ENCODE results near the gene KSR2. TPM values are rescaled to one million over a fixed set of nuclear protein-coding genes. Genes with fewer than 3 reads are reported as not detected.

KSR2 gene
- total and polyA plus RNA-seq, 2 of the 4 experiments (the other 2 are of a cell fraction) = not detected

- dilution Hi-C loops (cut with HindIII; ENCODE audit: low sequenced_read_pairs, unreplicated experiment) (no loop called here), in situ Hi-C loops (cut with MboI; ENCODE audit: low sequenced_read_pairs) (loop anchor here (10.0 to 25.0 kb wide), 2 partner anchors 142 to 265 kb away; partner anchors contain the start of genes PEBP1 and RFC5), intact Hi-C loops (cut with micrococcal nuclease) (no loop called here)
- no peak for TF ChIP-seq BHLHE40 (IDR thresholded peaks at IDR 0.05; ENCODE audit: low read depth, low read length)
- no peak for TF ChIP-seq POLR2A (IDR thresholded peaks at IDR 0.05; ENCODE audit: low read depth, low read length)
- TF ChIP-seq NFE2L2 (IDR thresholded peaks at IDR 0.05; ENCODE audit: low read depth, low read length) = no peak
- TF ChIP-seq MAFK (IDR thresholded peaks at IDR 0.05; ENCODE audit: low read depth, low read length) = no peak
- no peak for TF ChIP-seq RAD21 (IDR thresholded peaks at IDR 0.05; ENCODE audit: low read length)
- H4K20me1 ChIP-seq (ENCODE audit: insufficient read depth, low read length) = no peaks in the 10 kb centered on the region
- H2BK120ac ChIP-seq (ENCODE audit: low read depth, low read length) = no peak overlapping the region
- no peak overlapping the region for H4K91ac ChIP-seq (ENCODE audit: insufficient read depth, low read depth, low read length)
- no peaks in the 10 kb centered on the region for H3K4me1 ChIP-seq (ENCODE audit: control insufficient read depth, insufficient read depth, low read length)
- no peak overlapping the region for H3K56ac ChIP-seq (ENCODE audit: extremely low read depth, insufficient read depth, low read length)
- H3K18ac ChIP-seq (ENCODE audit: low read depth, low read length) = no peak overlapping the region
- no peaks in the 10 kb centered on the region for H3K9me3 ChIP-seq (ENCODE audit: control insufficient read depth, insufficient read depth, low read length)
- no peak overlapping the region for H2BK5ac ChIP-seq (ENCODE audit: low read depth, low read length, poor library complexity, severe bottlenecking)
- no peak overlapping the region for H3K4me2 ChIP-seq (ENCODE audit: low read depth, low read length)
- no peak overlapping the region for H3K4me3 ChIP-seq (ENCODE audit: insufficient read depth, low read depth, low read length)
- no peak overlapping the region for H4K5ac ChIP-seq (ENCODE audit: low read depth, low read length)
- H4K8ac ChIP-seq (ENCODE audit: low read depth in 2 of 2, low read length in 2 of 2) = no peak overlapping the region
- no peak for DNase-seq
- no peak for ATAC-seq (ENCODE audit: low read depth)
- H3K79me1 ChIP-seq (ENCODE audit: low read depth in 1 of 2, low read length in 2 of 2) = no peaks in the 10 kb centered on the region
- ChIA-PET POLR2A (ENCODE audit: unreplicated experiment) (no interaction called here), CTCF (interaction anchor here (0.5 to 1.7 kb wide), 4 partner anchors 15 to 1723 kb away, joined by 3 to 7 read pairs (median 4); no protein-coding TSS in a partner anchor)
- no peak overlapping the region for H3K4ac ChIP-seq (ENCODE audit: low read depth, low read length)
- no peak overlapping the region for H3K23ac ChIP-seq (ENCODE audit: low read depth, low read length)
- H2AFZ ChIP-seq (replicated peaks; ENCODE audit: low read length, poor library complexity) = no peak overlapping the region
- H3K36me3 ChIP-seq (ENCODE audit: control insufficient read depth, insufficient read depth, low read length) = no peaks in the 10 kb centered on the region
- H3K27ac ChIP-seq (ENCODE audit: insufficient read depth, low read length) = no peak overlapping the region
- H2BK15ac ChIP-seq (ENCODE audit: low read depth, low read length) = no peak overlapping the region
- H3K14ac ChIP-seq (replicated peaks; ENCODE audit: low read depth, low read length) = no peak overlapping the region
- 55% methylated on average over 4 of the region's 7 CpGs; no CpG with 5 or more reads in 1 of the 2 experiments for WGBS, 2 experiments (ENCODE audit: extremely low coverage in 2 of 2, insufficient read length in 1 of 2)
- H2BK20ac ChIP-seq (ENCODE audit: low read depth, low read length) = no peak overlapping the region
- no peaks in the 10 kb centered on the region for H3K9me1 ChIP-seq (ENCODE audit: insufficient read depth, low read length)
- no peaks in the 10 kb centered on the region for H3K27me3 ChIP-seq (ENCODE audit: control insufficient read depth, insufficient read depth, low read length)
- H2AK5ac ChIP-seq (ENCODE audit: low read depth, low read length) = no peak overlapping the region
- H2AK9ac ChIP-seq (replicated peaks; ENCODE audit: low read depth, low read length, poor library complexity) = no peak overlapping the region
- BruUV-seq (replicated peaks) = no TSS peak
- H3K9ac ChIP-seq (ENCODE audit: low read depth, low read length) = no peak overlapping the region
Measured at GRCh38 chr12:117872546-117873169, 96.1 kb downstream of the KSR2 start.

Data from IMR-90 (cell line).